K562 (cell line): ENCODE measurements around the gene GPC2. TPM values are rescaled to one million over a fixed set of nuclear protein-coding genes. Genes with fewer than 3 reads are reported as not detected.

ENCODE experiments used
- ARNT ChIP-seq, 2 experiments: fragments of 450-650 bp; IDR thresholded peaks; 2 replicates each; pipeline ENCODE4 v1.6.1; 2016; ENCODE audit warnings: mild to moderate bottlenecking in 1 of 2
- ATF7 ChIP-seq: fragments of 450-650 bp; IDR thresholded peaks from 2 replicates; pipeline ENCODE4 v1.7.1; 2014; ENCODE audit warnings: mild to moderate bottlenecking, moderate library complexity
- BRD9 ChIP-seq: fragments of 450-650 bp; IDR thresholded peaks from 2 replicates; pipeline ENCODE4 v1.6.1; 2018; ENCODE audit warnings: low read depth; ENCODE audit not compliant: partially characterized antibody
- CBX2 ChIP-seq: fragments of 200-600 bp; sonication (generic); IDR thresholded peaks from one replicate; pipeline ENCODE4 v1.6.1; 2012; ENCODE audit warnings: mild to moderate bottlenecking, low read length, inconsistent platforms; ENCODE audit not compliant: insufficient read depth, poor library complexity, severe bottlenecking
- CBX3 ChIP-seq, 2 experiments: IDR thresholded peaks; 1 replicate in 1 of 2; 2 replicates in 1 of 2; pipeline ENCODE4 v1.6.1; 2012; ENCODE audit warnings: inconsistent platforms in 2 of 2, low read length in 2 of 2, borderline replicate concordance in 1 of 2, control low read depth in 1 of 2
- FOXK2 ChIP-seq, 2 experiments: fragments of 450-650 bp; IDR thresholded peaks in 1 of 2; conservative IDR thresholded peaks in 1 of 2; 2 replicates each; pipeline ENCODE4 v1.6.1; 2016; ENCODE audit warnings: low read depth in 2 of 2, mild to moderate bottlenecking in 1 of 2
- HIVEP1 ChIP-seq: fragments of 250-450 bp; sonication (Bioruptor Pico); IDR thresholded peaks from 2 replicates; pipeline ENCODE4 v1.4.0; 2020; ENCODE audit warnings: mild to moderate bottlenecking
- HNRNPUL1 ChIP-seq: fragments of 200-400 bp; formaldehyde crosslinking; IDR thresholded peaks from 2 replicates; pipeline ENCODE4 v1.6.1; 2017; ENCODE audit warnings: low read length
- IRF2 ChIP-seq: sonication (generic); formaldehyde crosslinking; IDR thresholded peaks from 2 replicates; pipeline ENCODE4 v1.8.1; 2022; ENCODE audit warnings: mild to moderate bottlenecking, missing genetic modification reagents
- JUND ChIP-seq, 2 experiments: IDR thresholded peaks; 2 replicates in 1 of 2; 3 replicates in 1 of 2; pipeline ENCODE4 v1.6.1; 2011; ENCODE audit warnings: borderline replicate concordance in 2 of 2, low read depth in 2 of 2, low read length in 2 of 2, improper control_type of control experiment in 1 of 2, missing biosample characterization in 1 of 2, missing genetic modification characterization in 1 of 2, missing genetic modification reagents in 1 of 2
- KAT7 ChIP-seq: sonication (generic); formaldehyde crosslinking; IDR thresholded peaks from 2 replicates; pipeline ENCODE4 v1.8.0; 2022; ENCODE audit warnings: missing genetic modification reagents, mild to moderate bottlenecking, borderline replicate concordance
- KLF16 ChIP-seq: IDR thresholded peaks from 2 replicates; pipeline ENCODE4 v1.6.1; 2016; ENCODE audit warnings: antibody characterized with exemption
- NFE2 ChIP-seq: IDR thresholded peaks from 2 replicates; pipeline ENCODE4 v1.6.1; 2014; ENCODE audit warnings: antibody characterized with exemption, low read depth
- POLR3A ChIP-seq: IDR thresholded peaks from 2 replicates; pipeline ENCODE4 v1.6.1; 2011; ENCODE audit warnings: borderline replicate concordance, mild to moderate bottlenecking, moderate library complexity; ENCODE audit not compliant: insufficient read length, insufficient read depth; ENCODE audit errors: extremely low read depth
- SMC3 ChIP-seq: conservative IDR thresholded peaks from 2 replicates; pipeline ENCODE4 v1.6.1; 2011; ENCODE audit warnings: low read depth, low read length, improper control_type of control experiment; ENCODE audit not compliant: insufficient read depth
- SP1 ChIP-seq: sonication (generic); formaldehyde crosslinking; IDR thresholded peaks from 2 replicates; pipeline ENCODE4 v1.8.1; 2022; ENCODE audit warnings: mild to moderate bottlenecking, missing genetic modification reagents
- STAG1 ChIP-seq: sonication (generic); formaldehyde crosslinking; IDR thresholded peaks from 2 replicates; pipeline ENCODE4 v1.5.0; 2020; ENCODE audit warnings: missing genetic modification reagents, borderline replicate concordance
- TCF7 ChIP-seq: sonication (generic); IDR thresholded peaks from 2 replicates; pipeline ENCODE4 v1.6.1; 2016; ENCODE audit warnings: antibody characterized with exemption, borderline replicate concordance
- XRCC5 ChIP-seq: fragments of 200-400 bp; formaldehyde crosslinking; IDR thresholded peaks from 2 replicates; pipeline ENCODE4 v1.6.1; 2017; ENCODE audit warnings: low read depth, mild to moderate bottlenecking, low read length
- ZFP36 ChIP-seq: fragments of 150-350 bp; IDR thresholded peaks from 2 replicates; pipeline ENCODE4 v1.6.1; 2018; ENCODE audit warnings: low read length, low read depth; ENCODE audit not compliant: partially characterized antibody
- ZNF79 ChIP-seq: fragments of 250-450 bp; sonication (Bioruptor Pico); IDR thresholded peaks from 2 replicates; pipeline ENCODE4 v1.4.0; 2020; ENCODE audit warnings: low read depth, mild to moderate bottlenecking, moderate library complexity
- polyA plus RNA-seq, 8 experiments: library from polyadenylated mRNA; depleted of rRNA in 4 of 8; stranded (reverse) in 5 of 8; unstranded in 3 of 8; fragments of >200 nt; fragmentation: Nextera tagmentation in 2 of 8; fragmentation: Illumina TruSeq in 1 of 8; extraction: Ambion mirVana in 2 of 8; extraction: Trizol in 1 of 8; gene quantifications; 2 replicates each; pipeline versions ENCODE4 v1.2.1 to v1.2.3, GENCODE V29; 2011 to 2014; ENCODE audit warnings: inconsistent platforms in 1 of 8, missing spikeins in 1 of 8
- total RNA-seq, 7 experiments: library from RNA; depleted of rRNA in 6 of 7; stranded (reverse); fragments of >200 nt in 6 of 7; fragmentation: Illumina TruSeq in 2 of 7; extraction: Trizol in 2 of 7; gene quantifications; 2 replicates each; pipeline versions ENCODE4 v1.2.1 to v1.2.3, GENCODE V29; 2011 to 2021; ENCODE audit warnings: low replicate concordance in 1 of 7
- TF ChIP-seq, protein P1 (sequence below): fragments of 450-650 bp; formaldehyde crosslinking; IDR thresholded peaks from 2 replicates; pipeline ENCODE4 v1.4.0; 2022; ENCODE audit warnings: missing genetic modification characterization
- TF ChIP-seq, protein P2 (sequence below): sonication (generic); formaldehyde crosslinking; IDR thresholded peaks from 2 replicates; pipeline ENCODE4 v1.8.0; 2022; ENCODE audit warnings: missing genetic modification reagents, mild to moderate bottlenecking, borderline replicate concordance
- TF ChIP-seq, protein P3 (sequence below): fragments of 250-450 bp; sonication (Bioruptor Pico); IDR thresholded peaks from 2 replicates; pipeline ENCODE4 v1.5.0; 2021

Gene GPC2
- total and polyA plus RNA-seq, 9 of the 15 experiments (the other 6 are each of a cell fraction or from before 2014, with no cell fraction given): 0.06 to 7.7 (median 1.4) TPM; not detected in 1

DNA sequence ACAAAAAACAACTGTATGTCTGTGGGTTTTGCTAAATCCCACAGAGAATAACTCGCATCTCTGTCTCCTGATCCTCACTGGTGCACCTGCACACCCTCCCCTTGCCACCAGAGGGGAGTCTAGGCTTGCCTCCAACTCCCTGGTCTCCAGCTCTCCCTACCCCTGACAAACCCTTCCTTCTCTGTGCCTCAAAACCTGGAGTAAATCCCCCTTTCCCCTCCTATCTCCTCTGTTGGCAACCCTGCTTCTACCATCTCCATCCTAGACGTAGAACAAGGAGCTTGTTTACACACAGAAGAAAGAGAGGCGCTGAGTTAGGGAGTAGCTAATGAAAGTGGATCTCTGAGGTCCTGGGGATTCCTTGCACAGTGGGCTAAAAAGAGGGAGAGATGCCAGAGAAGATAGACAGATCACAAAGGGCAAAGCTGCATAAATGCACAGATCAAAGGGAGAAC is 44.5 kb downstream of the GPC2 start (continued):
- TF ChIP-seq, protein P1, sequence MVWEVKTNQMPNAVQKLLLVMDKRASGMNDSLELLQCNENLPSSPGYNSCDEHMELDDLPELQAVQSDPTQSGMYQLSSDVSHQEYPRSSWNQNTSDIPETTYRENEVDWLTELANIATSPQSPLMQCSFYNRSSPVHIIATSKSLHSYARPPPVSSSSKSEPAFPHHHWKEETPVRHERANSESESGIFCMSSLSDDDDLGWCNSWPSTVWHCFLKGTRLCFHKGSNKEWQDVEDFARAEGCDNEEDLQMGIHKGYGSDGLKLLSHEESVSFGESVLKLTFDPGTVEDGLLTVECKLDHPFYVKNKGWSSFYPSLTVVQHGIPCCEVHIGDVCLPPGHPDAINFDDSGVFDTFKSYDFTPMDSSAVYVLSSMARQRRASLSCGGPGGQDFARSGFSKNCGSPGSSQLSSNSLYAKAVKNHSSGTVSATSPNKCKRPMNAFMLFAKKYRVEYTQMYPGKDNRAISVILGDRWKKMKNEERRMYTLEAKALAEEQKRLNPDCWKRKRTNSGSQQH (CRISPR knock-in tag): peak; percentile 52; the same call in 1 of the 2 replicates
- TF ChIP-seq KLF16 (0 out of 2 replicates have a peak, but pooled peaks have one; percentile 33), ARNT (IDR thresholded peaks at IDR 0.05) (no peak), POLR3A (no peak), TCF7 (no peak), XRCC5 (peak; percentile 87), ZNF79 (no peak), FOXK2 (conservative IDR thresholded peaks at IDR 0.05 in 1 of 2, IDR thresholded peaks at IDR 0.05 in 1 of 2; ENCODE audit: low read depth in 2 of 2) (0 out of 4 replicates have a peak, but pooled peaks of 1 of the 2 experiments have one; percentile 17), SMC3 (peak; percentile 98), HNRNPUL1 (no peak), IRF2 (CRISPR knock-in tag) (no peak), ATF7 (peak; percentile 38; the same call in 1 of the 2 replicates), BRD9 (peak; percentile 77), CBX2 (no peak), CBX3 (IDR thresholded peaks at IDR 0.05; ENCODE audit: borderline replicate concordance in 1 of 2, low read length in 2 of 2) (peak in 1 of 2 experiments; percentile 41; a peak in 1 of 3 replicates), JUND (IDR thresholded peaks at IDR 0.05; ENCODE audit: borderline replicate concordance, low read depth, low read length) (peak; percentile 59; the same call in 1 of the 2 replicates), JUND (tag; IDR thresholded peaks at IDR 0.05; ENCODE audit: borderline replicate concordance, low read depth, low read length) (no peak; the same call in 2 of the 3 replicates), NFE2 (no peak), STAG1 (peak; percentile 97), HIVEP1 (peak; percentile 64; the same call in 1 of the 2 replicates), KAT7 (CRISPR knock-in tag) (0 out of 2 replicates have a peak, but pooled peaks have one; percentile 53), SP1 (CRISPR knock-in tag) (0 out of 2 replicates have a peak, but pooled peaks have one; percentile 8), ZFP36 (peak; percentile 7)
- TF ChIP-seq, protein P2, sequence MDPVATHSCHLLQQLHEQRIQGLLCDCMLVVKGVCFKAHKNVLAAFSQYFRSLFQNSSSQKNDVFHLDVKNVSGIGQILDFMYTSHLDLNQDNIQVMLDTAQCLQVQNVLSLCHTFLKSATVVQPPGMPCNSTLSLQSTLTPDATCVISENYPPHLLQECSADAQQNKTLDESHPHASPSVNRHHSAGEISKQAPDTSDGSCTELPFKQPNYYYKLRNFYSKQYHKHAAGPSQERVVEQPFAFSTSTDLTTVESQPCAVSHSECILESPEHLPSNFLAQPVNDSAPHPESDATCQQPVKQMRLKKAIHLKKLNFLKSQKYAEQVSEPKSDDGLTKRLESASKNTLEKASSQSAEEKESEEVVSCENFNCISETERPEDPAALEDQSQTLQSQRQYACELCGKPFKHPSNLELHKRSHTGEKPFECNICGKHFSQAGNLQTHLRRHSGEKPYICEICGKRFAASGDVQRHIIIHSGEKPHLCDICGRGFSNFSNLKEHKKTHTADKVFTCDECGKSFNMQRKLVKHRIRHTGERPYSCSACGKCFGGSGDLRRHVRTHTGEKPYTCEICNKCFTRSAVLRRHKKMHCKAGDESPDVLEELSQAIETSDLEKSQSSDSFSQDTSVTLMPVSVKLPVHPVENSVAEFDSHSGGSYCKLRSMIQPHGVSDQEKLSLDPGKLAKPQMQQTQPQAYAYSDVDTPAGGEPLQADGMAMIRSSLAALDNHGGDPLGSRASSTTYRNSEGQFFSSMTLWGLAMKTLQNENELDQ (CRISPR knock-in tag): no peak
- TF ChIP-seq, protein P3, sequence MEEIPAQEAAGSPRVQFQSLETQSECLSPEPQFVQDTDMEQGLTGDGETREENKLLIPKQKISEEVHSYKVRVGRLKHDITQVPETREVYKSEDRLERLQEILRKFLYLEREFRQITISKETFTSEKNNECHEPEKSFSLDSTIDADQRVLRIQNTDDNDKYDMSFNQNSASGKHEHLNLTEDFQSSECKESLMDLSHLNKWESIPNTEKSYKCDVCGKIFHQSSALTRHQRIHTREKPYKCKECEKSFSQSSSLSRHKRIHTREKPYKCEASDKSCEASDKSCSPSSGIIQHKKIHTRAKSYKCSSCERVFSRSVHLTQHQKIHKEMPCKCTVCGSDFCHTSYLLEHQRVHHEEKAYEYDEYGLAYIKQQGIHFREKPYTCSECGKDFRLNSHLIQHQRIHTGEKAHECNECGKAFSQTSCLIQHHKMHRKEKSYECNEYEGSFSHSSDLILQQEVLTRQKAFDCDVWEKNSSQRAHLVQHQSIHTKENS (CRISPR knock-in tag): no peak
